Coronary artery (tissue), 2 donors: Measurements from ENCODE around the gene CCNG1.
"Not testable (repeated sequence)": the region's sequence is repeated elsewhere in the genome, so short reads cannot be mapped to it uniquely, and the experiment has no call there.

ENCODE experiments used
- DNase-seq: peaks from one replicate; pipeline ENCODE4 v3.0.0-alpha.2; 2017; ENCODE audit warnings: low spot score
- H3K27ac ChIP-seq, 2 donors: fragments of 200-600 bp; sonication (generic); one replicate each; pipeline ENCODE4 v1.5.1; 2016 to 2019
- H3K4me3 ChIP-seq: fragments of 200-600 bp; sonication (generic); 2 replicates; pipeline ENCODE4 v1.5.1; 2016; ENCODE audit warnings: mild to moderate bottlenecking, moderate library complexity
- TF ChIP-seq, protein P1 (sequence below): fragments of 200-600 bp; sonication (generic); IDR thresholded peaks from one replicate; pipeline ENCODE4 v1.5.1; 2019; ENCODE audit warnings: antibody characterized with exemption

The CCNG1 gene

DNA sequence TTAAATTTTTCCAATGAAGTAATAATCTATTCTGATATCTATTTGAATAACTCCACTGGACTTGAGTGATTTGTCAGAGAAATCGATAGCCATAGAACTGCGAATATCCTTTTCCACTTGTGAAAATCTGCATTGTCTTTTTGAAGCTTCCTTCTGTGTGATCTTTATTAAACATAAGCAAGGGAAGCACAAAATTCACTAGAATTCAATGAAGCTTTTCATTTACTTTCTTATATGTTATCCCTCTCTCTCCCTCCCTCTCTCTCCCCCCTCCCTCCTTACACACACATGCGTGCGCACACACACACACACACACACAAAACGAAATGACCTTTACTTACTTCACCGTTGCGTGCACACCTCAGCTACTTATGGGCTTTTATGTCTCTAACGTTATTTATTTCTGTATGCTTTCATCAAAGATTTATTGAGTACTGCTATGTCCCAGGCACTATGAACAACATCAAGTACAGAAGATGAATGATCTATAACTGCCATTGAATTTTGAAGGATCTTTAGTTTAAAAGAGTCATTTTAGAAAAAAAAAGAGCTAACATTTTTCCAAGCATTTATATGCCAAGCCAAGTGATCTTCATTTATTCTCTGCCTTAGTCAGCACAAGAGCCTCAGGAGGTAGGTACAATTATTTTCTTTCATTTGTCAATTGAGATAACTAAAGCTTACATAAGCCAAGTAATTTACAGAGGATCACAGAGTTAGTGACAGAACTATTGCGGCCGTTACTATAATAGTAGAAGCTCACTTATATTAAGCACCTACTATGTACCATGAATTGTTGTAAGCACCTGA lies 32.8 kb upstream of the CCNG1 start:
- TF ChIP-seq, protein P1, sequence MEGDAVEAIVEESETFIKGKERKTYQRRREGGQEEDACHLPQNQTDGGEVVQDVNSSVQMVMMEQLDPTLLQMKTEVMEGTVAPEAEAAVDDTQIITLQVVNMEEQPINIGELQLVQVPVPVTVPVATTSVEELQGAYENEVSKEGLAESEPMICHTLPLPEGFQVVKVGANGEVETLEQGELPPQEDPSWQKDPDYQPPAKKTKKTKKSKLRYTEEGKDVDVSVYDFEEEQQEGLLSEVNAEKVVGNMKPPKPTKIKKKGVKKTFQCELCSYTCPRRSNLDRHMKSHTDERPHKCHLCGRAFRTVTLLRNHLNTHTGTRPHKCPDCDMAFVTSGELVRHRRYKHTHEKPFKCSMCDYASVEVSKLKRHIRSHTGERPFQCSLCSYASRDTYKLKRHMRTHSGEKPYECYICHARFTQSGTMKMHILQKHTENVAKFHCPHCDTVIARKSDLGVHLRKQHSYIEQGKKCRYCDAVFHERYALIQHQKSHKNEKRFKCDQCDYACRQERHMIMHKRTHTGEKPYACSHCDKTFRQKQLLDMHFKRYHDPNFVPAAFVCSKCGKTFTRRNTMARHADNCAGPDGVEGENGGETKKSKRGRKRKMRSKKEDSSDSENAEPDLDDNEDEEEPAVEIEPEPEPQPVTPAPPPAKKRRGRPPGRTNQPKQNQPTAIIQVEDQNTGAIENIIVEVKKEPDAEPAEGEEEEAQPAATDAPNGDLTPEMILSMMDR = no peak
- no peak for DNase-seq
- Histone ChIP-seq H3K4me3 (no peak overlapping the region), H3K27ac (no peak overlapping the region)

DNA sequence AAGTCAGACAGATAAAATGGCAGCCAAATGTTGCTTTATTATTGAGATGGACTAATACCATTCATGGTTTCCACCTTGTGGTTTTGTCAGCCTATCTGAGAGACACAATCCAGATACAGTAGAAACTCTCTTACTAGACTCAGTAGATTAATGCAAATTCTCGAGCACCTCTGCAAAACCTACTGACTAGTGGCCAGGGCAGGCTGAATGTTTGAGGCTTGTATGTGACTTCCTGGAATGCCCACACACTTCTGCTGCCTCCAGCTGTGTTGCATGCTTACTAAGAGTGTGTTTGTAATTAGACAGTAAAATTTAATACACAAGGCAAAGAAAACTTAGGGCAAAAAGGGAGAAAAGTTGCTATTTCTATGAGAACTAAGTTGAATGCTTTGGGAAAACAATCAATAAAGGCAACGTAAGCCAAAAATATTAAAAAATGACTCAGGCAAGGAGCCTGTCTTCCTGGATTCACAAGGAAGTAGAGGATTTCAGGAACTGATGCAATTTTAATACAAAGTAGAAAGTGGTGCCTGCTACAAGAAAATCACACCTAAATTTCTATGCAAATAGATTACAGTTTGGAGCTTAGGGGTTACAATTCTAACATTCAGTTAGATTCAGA lies 30.2 kb upstream of the CCNG1 start:
- TF ChIP-seq, protein P1 = no peak
- no peak overlapping the region for H3K27ac ChIP-seq
- DNase-seq = no peak
- no peak overlapping the region for H3K4me3 ChIP-seq

DNA sequence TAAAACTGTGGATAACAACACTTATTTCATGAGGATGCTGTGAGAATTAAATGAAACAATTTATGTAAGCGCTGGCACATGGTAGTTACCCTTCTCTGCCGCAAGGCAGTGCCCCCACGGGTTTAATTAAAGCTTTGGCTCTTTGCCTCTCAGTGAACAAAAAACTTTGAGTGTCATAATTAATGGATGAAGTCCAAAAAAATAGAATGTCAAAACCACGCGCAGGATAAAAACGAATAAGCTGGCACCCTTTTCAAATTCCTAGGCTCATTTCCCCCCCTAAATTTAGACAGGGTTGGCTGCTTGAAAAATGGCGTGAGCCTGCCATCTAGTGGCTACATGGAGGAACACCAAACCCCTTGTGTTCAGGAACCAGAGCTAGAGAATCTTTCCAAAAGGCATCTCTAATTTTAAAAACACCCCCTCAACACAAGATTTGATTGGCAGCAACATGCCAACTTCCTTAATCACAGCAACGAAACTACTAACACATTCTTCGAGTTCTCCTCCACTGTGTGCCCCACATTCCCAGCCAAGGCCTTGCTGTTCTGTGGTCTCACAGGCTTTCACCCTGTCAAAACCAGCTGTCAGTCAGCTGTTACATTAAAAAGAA lies 29.0 kb upstream of the CCNG1 start:
- no peak for DNase-seq
- H3K27ac ChIP-seq = no peak overlapping the region
- TF ChIP-seq, protein P1 = peak; percentile 84
- H3K4me3 ChIP-seq = no peak overlapping the region

DNA sequence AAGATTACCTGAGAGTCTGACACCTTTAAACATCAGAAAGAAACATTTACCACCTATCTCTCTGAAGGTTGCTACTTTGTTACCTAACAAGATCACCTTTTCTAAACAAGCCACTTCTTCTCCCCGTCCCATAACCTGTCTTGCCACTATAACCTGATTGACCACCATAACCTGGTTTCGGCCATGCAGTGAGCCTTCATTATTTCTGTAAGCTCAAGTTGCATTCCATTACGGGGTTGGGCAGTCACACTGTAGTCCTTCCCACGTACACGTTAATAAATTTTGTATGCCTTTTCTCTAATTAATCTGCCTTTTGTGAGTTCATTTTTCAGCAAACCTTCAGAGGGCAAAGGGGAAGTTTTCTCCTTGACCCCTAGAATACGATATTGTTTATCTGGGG lies 28.0 kb upstream of the CCNG1 start:
- Histone ChIP-seq H3K4me3 (no peak overlapping the region), H3K27ac (no peak overlapping the region)
- DNase-seq = no peak
- TF ChIP-seq, protein P1 = no peak

DNA sequence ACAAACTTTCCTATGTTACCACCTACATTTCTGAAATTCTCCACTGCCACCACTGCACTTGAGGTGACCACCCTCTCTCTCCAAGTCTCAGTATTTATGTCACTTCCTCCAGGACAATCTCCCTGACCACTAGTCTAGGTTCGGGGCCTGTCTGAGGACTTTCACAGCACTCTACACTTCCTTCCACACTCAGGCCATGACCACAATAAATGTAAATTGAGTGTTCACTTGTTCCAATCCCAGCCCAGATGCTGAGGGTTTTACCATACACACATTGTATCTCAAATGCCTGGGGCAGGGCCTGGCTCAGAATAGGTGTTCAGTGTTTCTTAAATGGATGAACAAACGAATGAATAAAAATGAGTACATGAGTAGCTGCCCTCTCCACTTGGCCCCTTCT lies 26.9 kb upstream of the CCNG1 start:
- no peak for DNase-seq
- Histone ChIP-seq H3K4me3 (no peak overlapping the region), H3K27ac (no peak overlapping the region)
- TF ChIP-seq, protein P1 = no peak

DNA sequence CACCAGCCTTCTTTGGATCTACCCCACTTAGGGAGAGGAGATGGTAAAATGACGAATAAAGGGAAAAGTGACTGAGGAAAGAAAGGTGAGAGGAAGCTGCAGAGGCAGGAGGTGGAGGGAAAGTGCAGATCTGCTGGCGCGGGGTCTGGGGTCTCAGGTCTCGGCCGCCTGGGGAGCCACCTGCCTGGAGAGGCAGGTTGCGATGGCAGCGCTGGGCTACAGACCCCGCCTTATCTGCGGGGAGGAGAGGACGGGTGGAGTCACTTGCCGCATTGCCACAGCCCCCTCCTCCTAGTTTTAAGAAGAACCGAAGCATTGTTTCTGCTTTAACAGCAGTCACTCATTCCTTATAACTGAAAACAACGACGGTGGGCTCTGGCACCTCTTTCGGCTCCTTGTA lies 21.7 kb upstream of the CCNG1 start:
- not testable (repeated sequence) for H3K27ac ChIP-seq, H3K4me3 ChIP-seq, DNase-seq

DNA sequence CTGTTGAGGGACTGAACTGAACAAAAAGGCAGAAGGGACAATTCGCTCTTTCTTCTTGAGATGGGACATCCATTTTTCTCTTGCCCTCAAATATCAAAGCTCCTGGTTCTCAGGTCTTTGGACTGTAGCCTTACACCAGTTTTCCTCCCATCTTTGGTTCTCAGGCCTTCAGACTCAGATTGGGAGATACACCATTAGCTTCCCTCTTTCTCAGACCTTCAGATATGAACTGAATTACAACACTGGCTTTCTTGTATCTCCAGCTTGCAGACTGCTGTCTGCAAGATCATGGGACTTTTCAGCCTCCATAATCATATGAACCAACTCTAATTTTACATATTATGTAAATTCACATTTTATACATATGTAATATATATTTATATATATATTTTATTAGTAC lies 12.6 kb upstream of the CCNG1 start:
- no peak overlapping the region for H3K27ac ChIP-seq
- TF ChIP-seq, protein P1 = no peak
- no peak for DNase-seq
- H3K4me3 ChIP-seq = no peak overlapping the region

DNA sequence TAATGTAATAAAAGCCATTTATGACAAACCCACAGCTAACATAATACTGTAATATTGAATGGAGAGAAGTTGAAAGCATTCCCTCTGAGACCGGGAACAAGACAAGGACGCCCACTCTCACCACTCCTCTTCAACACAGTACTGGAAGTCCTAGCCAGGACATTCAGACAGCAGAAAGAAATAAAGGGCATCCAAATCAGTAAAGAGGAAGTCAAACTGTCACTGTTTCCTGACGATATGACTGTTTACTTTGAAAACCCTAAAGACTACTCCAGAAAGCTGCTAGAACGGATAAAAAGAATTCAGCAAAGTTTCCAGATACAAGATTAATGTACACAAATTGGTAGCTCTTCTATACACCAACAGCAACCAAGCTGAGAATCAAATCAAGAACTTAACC lies 11.3 kb upstream of the CCNG1 start:
- H3K27ac ChIP-seq, H3K4me3 ChIP-seq, DNase-seq: not testable (repeated sequence)
